ENCODE data around the gene DIAPH3. TPM values are rescaled to one million over a fixed set of nuclear protein-coding genes. Genes with fewer than 3 reads are reported as not detected.

DIAPH3 gene
- total and polyA plus RNA-seq, 2 of the 4 experiments (the other 2 are of a cell fraction) = 8.9 to 9.3 TPM

GRCh38 chr13:59954601-59955000, 209.1 kb downstream of the DIAPH3 start:
- H4K5ac ChIP-seq (ENCODE audit: low read depth, low read length) = no peak overlapping the region
- ATAC-seq (ENCODE audit: low read depth) = no peak
- H2AK9ac ChIP-seq (replicated peaks; ENCODE audit: low read depth, low read length, poor library complexity) = no peak overlapping the region
- no peak for DNase-seq
- no peak overlapping the region for H3K4me2 ChIP-seq (ENCODE audit: low read depth, low read length)
- CTCF ChIA-PET = interaction anchor here (0.5 kb wide), 1 partner anchor 338 kb away, joined by 3 read pairs; no protein-coding TSS in a partner anchor
- no peak overlapping the region for H3K27ac ChIP-seq (ENCODE audit: insufficient read depth, low read length)
- H2BK15ac ChIP-seq (ENCODE audit: low read depth, low read length) = no peak overlapping the region
- no TSS peak for BruUV-seq (replicated peaks)
- H3K9me1 ChIP-seq (ENCODE audit: insufficient read depth, low read length) = no peaks in the 10 kb centered on the region
- H3K27me3 ChIP-seq (ENCODE audit: control insufficient read depth, insufficient read depth, low read length) = no peaks in the 10 kb centered on the region
- H3K14ac ChIP-seq (replicated peaks; ENCODE audit: low read depth, low read length) = no peak overlapping the region
- no peaks in the 10 kb centered on the region for H4K20me1 ChIP-seq (ENCODE audit: insufficient read depth, low read length)
- no peak overlapping the region for H2BK5ac ChIP-seq (ENCODE audit: low read depth, low read length, poor library complexity, severe bottlenecking)
- TF ChIP-seq, protein P1, sequence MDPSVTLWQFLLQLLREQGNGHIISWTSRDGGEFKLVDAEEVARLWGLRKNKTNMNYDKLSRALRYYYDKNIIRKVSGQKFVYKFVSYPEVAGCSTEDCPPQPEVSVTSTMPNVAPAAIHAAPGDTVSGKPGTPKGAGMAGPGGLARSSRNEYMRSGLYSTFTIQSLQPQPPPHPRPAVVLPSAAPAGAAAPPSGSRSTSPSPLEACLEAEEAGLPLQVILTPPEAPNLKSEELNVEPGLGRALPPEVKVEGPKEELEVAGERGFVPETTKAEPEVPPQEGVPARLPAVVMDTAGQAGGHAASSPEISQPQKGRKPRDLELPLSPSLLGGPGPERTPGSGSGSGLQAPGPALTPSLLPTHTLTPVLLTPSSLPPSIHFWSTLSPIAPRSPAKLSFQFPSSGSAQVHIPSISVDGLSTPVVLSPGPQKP (IDR thresholded peaks at IDR 0.05; ENCODE audit: borderline replicate concordance, low read depth, low read length) = no peak
- no peak for TF ChIP-seq CTCF (conservative IDR thresholded peaks at IDR 0.05; ENCODE audit: low read depth, low read length)
- TF ChIP-seq NFE2L2 (IDR thresholded peaks at IDR 0.05; ENCODE audit: low read depth, low read length) = no peak
- TF ChIP-seq RAD21 (IDR thresholded peaks at IDR 0.05; ENCODE audit: low read length) = no peak
- no peak for TF ChIP-seq CHD1 (IDR thresholded peaks at IDR 0.05; ENCODE audit: low read depth, low read length)
- no peak for TF ChIP-seq SMC3 (IDR thresholded peaks at IDR 0.05; ENCODE audit: low read depth, low read length)
- TF ChIP-seq MXI1 (IDR thresholded peaks at IDR 0.05; ENCODE audit: borderline replicate concordance, low read depth, low read length) = no peak
- no peak for TF ChIP-seq CEBPB (IDR thresholded peaks at IDR 0.05; ENCODE audit: low read depth, low read length)
- TF ChIP-seq RCOR1 (IDR thresholded peaks at IDR 0.05; ENCODE audit: insufficient replicate concordance, low read length) = no peak
- no peak for TF ChIP-seq MAZ (IDR thresholded peaks at IDR 0.05; ENCODE audit: borderline replicate concordance, low read depth, low read length)
- TF ChIP-seq RFX5 (IDR thresholded peaks at IDR 0.05; ENCODE audit: low read depth, low read length) = no peak
- TF ChIP-seq FOS (IDR thresholded peaks at IDR 0.05; ENCODE audit: low read depth, low read length) = no peak
- no peak for TF ChIP-seq MAFK (IDR thresholded peaks at IDR 0.05; ENCODE audit: low read depth, low read length)
- no peak for TF ChIP-seq USF2 (IDR thresholded peaks at IDR 0.05; ENCODE audit: low read depth, low read length)
- dilution Hi-C loops (cut with HindIII; ENCODE audit: low sequenced_read_pairs, unreplicated experiment) (no loop called here), in situ Hi-C loops (cut with MboI; ENCODE audit: low sequenced_read_pairs) (no loop called here), intact Hi-C loops (cut with micrococcal nuclease) (no loop called here)
- no peak overlapping the region for H3K56ac ChIP-seq (ENCODE audit: extremely low read depth, insufficient read depth, low read length)
- H3K36me3 ChIP-seq (ENCODE audit: control insufficient read depth, insufficient read depth, low read length) = no peaks in the 10 kb centered on the region
- no peaks in the 10 kb centered on the region for H3K4me1 ChIP-seq (ENCODE audit: control insufficient read depth, insufficient read depth, low read length)
- no peak overlapping the region for H3K4me3 ChIP-seq (ENCODE audit: insufficient read depth, low read depth, low read length)
- H4K91ac ChIP-seq (ENCODE audit: insufficient read depth, low read depth, low read length) = no peak overlapping the region
- POLR2A ChIA-PET (ENCODE audit: unreplicated experiment) = no interaction called here
- H3K4ac ChIP-seq (ENCODE audit: low read depth, low read length) = no peak overlapping the region
- no peak overlapping the region for H3K18ac ChIP-seq (ENCODE audit: low read depth, low read length)
- H3K9ac ChIP-seq (ENCODE audit: low read depth, low read length) = no peak overlapping the region
- no peaks in the 10 kb centered on the region; a peak in 1 of 4 replicates for H3K79me1 ChIP-seq (ENCODE audit: low read depth in 1 of 2, low read length in 2 of 2)
- no peak overlapping the region for H3K23ac ChIP-seq (ENCODE audit: low read depth, low read length)
- no peak overlapping the region for H2BK20ac ChIP-seq (ENCODE audit: low read depth, low read length)
- H3K9me3 ChIP-seq (ENCODE audit: control insufficient read depth, insufficient read depth, low read length) = peaks cover 2% of the 10 kb centered on the region; the same call in 1 of the 2 replicates
- no peak overlapping the region for H2AFZ ChIP-seq (replicated peaks; ENCODE audit: low read length, poor library complexity)
- H2AK5ac ChIP-seq (ENCODE audit: low read depth, low read length) = no peak overlapping the region
- H4K8ac ChIP-seq (ENCODE audit: low read depth in 2 of 2, low read length in 2 of 2) = no peak overlapping the region
- no peak overlapping the region for H2BK120ac ChIP-seq (ENCODE audit: low read depth, low read length)
